Measurements from ENCODE around the gene SH3RF1.

SH3RF1 gene

DNA sequence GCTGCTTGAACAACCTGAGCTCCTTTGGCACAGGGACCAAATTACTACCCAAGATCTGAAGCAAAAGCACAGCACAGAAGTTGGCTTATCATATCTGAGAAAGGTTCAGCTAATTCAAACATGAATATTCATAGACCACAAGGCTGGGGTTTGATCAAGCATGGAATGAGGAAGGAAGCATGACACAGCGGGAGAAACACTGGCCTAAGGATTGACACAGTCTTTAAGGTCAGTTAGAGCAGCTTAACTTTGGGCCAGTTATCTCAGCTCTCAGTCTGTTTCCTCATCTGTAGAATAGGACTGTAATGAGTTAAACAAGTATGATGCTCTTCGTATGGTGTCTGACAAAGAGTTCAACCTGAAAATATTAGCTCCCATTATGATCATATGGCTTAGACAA, 172.2 kb downstream of the SH3RF1 start:
- no peak for DNase-seq

DNA sequence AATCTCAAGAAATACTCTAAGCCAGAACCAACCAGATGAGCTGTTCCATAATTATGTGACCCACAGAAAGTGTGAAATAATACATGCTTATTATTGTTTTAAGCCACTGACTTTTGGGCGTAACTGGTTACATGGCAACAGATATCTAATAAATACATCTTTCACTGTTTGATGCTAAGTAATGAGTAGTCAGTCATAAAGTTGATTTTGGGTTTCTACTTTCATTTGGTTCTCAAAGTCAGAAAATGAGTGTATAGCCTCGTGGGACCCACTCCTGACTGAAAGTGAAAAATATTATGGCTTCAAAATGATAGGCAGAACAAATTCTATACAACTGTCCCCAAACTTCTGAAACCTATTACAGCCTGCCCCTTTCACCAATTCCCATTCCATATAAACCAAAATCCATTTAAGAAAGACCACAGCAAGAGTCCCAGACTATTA, 172.7 kb downstream of the SH3RF1 start:
- no peak for DNase-seq

DNA sequence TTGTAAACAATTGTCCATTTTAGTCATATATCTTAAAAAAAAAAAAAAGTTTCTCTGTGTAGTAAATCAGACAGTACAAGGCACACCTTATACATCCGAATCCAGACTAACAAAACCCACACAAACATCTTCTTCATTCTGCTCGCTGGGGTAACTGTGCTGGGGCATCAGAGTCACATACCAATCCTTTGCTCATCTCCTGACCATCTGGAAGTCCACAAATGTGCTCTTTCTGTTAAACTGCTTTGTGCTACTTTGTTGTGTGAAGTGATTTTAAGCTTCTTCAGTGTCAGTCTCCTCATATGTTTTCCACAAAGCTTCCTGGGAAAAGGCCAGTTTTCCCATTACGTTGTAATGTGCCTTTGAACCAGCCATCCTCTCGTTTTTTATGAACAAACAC, 174.5 kb downstream of the SH3RF1 start:
- no peak for DNase-seq

DNA sequence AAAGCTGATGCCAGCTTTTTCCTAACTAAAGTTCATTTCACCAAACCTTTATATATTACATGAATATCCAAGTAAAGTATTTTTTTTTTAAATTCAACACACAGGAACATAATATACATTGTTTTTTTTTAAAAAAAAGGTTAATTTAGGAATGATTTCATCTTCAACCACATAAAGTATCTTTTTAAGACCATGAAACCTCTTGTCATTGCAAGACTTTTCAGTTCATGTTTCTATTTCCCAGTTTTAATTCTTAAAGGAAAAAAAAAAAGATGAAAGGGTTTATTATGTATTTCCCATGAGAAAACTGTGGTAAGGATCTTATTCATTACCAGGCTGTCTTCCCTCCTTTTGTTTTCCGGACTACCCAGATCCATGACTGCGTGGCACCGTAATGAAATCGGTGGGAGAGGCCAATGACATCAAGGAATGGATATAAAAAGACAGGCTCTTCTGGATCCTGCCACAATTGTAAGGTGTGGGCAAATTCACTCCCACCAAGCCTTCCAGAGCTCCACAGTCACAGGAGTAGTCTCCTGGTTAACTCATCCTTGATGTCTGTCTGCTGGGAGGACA, 176.0 kb downstream of the SH3RF1 start:
- DNase-seq = no peak

DNA sequence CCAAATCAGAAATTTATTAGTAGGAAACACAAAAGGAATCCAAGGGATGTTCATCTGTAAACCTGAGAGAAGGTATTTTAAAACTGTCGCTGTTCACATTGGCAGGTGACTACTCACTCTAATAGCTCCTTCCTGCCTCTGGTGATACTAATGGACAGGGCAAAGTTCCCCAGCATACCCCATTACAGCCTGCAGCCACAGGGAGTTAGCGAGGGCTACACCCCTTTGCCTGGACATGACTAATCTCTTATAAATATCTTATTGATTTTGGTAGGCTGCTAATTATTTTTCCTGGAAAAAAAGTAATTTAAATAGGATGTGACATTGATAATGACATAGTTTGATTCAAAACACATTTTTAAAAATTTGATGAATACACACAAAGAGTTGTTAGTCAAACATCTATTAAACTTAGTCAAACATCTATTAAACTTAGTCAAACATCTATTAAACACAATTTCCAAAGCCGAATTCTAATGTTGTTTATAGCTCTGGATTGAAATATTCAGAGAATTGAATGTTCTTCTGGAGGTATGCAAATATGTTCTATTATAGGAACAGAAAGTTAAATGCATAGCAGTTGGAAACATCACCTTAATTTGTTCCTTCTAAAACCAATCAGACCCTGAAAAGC, 177.8 kb downstream of the SH3RF1 start:
- no peak for DNase-seq

DNA sequence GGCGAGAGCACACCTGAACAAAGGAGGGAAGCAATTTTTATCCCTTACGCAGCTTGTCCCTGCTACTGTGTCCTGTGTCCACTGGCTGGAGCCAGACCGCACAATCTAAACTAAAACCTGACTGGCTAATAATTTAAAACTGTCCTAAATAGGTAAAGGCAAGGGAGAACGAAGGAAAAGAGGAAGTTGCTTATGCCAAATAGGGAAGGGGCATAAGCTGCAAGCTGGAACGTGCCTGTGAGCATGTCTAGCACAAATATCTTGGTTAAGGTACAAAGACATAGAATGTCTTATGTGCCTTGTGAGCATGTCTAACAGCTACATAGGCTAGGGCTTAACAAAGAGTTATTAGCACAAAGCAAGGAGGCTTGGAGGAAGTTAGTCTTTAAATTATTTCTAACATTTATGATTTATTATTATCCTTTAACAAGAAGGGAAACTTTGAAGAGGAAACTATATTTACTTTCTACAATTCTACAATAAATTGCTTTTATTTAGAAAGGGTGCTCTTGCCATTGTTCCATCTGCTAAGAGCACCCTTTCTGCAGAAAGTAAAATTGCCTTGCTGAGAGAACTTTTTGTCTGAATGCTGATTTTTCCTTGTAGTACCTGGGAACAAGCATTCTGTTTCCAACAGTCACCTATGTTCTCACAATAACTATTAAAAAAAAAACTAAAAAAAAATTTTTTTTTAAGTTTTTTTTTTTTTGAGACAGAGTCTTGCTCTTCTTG, 180.1 kb downstream of the SH3RF1 start:
- no peak for DNase-seq

DNA sequence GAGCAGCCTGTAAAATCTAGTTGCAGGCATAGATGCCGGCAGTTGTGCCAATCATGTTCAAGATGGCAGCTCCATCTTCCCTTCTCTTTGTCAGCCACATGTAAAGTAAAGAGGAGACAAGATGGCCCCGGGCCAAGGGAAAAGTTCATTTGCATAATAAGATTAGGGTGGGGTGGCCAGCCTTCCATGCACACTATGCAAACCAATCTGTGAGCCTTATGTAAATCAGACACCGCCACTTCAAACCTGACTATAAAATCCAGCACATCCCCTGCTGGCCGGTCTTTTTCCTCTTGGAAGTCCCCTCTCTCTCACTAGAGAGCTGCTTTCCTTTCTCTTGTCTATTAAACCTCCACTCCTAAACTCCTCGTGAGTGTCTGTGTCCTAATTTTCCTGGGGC, 181.8 kb downstream of the SH3RF1 start:
- no peak for DNase-seq

DNA sequence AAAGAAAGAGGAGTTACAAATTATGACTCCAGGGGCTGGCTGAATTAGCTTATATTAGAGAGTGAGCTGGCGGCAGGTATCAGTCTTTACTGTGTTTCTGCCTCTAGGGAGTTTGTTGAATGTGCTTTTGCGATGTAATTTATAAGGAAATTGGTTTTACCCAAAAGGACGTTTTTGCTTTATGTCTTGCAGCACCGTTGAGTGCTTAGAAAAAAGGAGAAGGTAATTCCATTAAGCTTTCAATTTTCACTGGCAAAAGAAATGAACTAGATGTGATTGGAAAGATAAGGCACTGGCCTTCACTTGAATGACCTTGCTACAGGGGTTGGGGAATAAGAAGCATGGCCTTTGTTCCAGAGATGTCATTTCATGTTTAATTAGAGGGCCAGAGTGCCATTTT, 185.8 kb downstream of the SH3RF1 start:
- DNase-seq = no peak

DNA sequence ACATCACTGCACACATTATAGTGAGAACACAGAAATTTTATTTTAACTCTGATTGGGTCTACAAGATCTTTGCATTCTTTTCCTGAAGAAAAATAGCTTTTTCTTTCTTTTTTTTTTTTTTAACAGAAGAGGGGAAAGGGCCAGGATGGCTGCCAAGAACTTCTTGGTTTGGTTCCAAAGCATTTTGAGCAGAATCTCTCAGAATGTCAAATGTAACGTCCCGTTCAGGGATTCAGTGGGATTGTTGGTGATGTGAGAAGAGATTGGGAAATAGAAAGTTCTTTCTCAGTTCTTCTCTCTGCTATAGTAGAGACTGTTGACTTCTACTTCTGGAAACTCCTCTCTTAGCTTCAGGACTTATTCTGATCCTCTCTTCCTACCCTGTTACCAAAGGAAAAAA, 189.8 kb downstream of the SH3RF1 start:
- no peak for DNase-seq

DNA sequence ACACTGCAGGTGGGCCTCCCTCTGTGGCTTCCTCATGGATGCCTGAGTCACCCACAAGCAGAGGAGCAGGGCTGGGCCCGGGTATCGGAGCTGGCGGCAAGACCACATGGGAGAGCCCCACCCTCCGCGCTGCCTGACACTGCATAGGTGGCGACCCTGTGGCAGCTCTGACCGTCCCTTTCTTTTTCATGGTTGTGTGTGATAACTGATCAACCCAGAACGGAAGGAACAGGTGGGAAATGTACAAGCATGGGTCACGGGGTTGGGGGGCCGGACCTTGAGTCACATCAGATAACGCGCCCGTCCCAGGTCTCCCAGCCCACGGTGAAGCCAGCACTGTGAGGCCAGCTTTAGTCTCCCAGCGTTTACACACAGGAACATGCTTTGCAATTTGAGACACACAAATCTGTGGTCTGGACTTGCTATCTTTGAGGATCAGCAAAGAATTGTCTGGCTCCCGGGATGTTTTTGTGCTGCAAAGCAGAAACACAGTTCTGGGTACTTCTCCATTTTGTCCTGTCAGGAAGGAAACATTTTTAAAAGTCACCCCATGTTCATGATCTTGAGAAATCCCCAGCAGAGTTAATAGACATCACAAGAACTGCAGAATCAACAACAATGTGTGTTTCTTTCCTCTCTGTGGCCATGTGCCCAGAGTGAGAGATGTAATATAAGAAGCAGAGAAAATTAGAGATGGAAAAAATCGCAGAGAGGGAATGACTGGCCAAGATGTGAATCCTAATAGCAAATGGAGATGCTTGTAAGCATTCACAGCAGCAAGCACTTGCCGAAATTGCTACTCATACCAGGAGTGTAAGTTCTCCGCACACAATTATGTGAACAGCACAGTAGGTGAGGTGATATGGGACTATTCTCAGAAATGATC, 190.6 kb downstream of the SH3RF1 start:
- DNase-seq = no peak

DNA sequence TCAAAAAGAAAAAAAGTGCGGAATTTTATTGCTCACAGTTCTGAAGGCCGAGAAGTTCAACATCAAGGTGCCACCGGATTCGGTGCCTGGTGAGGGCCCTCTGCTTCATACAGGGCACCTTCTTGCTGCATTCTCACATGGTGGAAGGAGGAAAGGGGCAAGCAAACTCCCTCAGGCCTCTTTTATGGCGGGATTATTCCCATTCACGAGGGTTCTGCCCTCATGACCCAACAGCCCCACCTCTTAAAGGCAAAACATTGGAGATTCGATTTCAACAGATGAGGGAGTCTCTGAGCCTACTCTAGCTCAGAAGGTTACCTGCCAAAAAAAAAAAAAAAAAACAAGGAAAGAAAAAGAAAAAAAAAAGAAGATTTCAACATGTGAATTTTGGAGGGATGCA, 196.6 kb downstream of the SH3RF1 start:
- no peak for DNase-seq

DNA sequence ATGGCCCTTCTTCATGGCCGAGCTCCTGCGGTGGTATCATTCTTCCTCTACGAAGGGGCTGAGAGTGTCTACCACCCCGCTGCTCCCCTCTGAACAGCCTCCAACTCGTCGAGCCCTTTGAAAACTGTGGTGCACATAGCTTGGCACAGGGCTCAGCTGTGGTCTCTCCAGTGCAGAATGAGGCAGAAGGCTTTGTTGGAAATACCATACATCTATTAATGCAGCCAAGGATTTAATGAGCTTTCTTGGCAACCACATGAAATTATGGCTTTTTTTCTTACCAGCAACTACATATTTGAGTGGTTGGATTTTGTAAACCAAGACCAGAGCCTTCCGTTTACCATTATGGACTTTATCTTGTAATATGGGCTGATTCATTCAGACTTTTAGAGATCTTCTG, 199.0 kb downstream of the SH3RF1 start:
- no peak for DNase-seq

DNA sequence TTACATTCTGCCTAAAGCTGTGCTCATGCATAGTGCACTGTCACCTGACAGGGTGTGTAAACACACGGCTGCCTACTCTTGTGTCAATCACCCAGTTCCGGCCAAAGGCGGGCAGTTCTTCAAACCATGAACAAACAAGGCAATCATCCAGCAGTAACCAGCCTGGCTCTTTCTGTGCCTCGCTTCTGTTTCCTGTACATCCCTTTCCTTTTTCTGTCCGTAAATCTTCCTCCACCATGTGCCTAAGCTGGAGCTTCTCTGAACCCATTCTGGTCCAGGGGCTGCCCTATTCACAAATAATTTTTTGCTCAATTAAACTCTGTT, 199.9 kb downstream of the SH3RF1 start:
- no peak for DNase-seq

DNA sequence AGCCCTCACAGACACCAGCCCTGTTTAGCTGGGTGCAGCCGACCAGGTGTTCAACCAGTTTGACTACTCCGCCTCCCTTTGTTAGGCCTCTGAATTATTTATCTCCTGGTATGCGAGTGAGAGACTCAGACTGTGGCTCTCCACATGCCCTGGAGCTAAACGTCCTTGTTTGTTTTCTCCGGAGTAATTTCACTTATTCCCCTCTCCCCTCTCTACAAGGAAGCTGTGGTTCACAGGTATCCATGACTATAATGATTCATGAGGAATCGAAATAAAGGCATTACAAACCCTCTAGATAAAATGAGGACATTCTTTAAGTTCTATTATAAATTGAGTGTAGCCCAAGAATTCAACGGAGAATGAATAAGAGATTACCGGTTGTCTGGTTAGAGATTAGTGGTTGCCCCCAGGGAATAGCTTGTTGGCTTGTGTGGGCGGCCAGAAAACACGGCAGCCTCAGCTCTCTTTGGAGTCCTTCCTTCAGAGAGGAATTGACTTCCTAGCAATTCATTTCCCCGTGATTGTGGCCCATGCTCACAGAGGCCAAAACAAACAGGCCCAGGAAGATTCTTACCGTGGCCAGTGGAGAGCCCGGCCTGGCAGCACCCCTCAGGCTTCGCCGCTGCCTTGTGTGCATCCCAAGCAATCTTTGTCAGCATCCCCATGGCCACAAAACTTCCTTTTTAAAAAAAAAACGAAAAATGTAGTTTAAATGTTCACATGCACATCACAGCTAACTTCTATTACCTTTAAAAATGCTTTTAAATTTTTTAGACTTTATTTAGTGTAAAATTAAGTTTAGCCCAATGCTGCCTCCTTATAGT, 200.5 kb downstream of the SH3RF1 start:
- no peak for DNase-seq

DNA sequence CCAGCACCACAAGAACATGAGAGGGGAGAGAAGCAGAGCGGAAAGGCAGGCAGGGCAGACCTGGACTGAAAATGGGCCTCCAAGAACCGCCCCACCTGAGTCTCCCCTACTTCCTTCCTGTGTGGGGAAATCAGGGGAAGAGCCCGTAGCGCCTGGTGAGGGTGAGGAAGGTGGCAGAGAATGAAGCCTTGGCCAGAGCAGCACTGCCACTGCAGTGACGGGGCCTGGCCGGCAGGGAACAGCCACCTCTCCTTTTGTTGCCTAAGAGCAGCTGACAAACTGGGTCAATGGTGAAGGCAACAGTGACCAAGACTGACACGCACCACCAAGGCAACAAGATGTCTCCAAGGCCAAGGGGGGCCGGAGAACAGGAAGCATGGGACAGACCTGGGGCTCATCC, 202.3 kb downstream of the SH3RF1 start:
- no peak for DNase-seq

DNA sequence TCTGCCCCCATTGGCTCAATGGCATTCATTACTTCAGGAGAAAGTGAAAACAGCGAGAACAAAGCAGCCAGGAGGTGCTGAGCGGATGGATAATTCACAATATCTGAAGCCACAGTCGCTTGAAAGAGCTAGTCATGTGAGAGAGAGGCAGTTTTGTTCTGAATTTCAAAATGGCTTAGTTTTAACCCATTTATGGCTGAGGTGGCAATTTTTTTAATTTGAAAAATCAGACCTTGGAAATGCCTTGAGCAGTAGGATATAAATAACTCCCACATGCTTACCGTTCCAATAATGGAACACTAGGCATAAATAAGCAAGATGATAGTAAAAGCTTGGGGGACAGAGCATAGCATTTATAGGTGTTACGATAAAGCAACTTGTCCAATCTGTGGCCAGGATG, 203.8 kb downstream of the SH3RF1 start:
- DNase-seq = no peak

DNA sequence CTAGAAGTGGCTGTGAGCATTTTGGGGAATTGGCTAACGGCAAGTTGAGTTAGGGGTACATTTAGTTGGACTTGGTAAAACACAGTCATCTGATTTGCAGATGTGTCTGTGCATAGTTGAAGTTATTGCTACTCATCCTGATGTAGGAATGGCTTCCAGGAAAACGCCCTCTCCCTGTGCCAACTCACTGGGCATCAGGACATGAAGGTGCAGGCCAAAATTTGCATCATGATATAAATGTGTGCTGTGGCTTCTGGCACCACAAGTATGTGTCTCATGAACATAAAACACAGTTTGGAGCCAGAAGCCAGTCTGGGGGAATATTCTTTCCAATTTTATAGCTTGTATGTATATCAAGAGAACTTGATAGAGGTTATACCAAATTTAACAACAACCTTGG, 206.5 kb downstream of the SH3RF1 start:
- DNase-seq = no peak

DNA sequence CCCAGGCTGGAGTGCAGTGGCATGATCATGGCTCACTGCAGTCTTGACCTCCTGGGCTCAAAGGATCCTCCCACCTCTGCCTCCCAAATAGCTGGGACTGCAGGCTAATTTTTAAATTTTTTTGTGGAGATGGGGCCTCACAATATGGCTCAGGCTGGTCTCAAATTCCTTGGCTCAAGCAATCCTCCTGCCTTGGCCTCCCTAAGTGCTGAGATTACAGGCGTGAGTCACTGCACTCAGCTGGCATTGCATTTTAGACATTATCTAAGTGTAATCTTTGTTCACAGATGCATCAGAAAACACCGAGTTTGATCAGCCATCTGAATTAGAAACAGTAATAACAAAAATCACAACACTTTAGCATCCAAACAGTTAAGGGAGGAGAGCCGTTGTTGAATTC, 207.3 kb downstream of the SH3RF1 start:
- no peak for DNase-seq

DNA sequence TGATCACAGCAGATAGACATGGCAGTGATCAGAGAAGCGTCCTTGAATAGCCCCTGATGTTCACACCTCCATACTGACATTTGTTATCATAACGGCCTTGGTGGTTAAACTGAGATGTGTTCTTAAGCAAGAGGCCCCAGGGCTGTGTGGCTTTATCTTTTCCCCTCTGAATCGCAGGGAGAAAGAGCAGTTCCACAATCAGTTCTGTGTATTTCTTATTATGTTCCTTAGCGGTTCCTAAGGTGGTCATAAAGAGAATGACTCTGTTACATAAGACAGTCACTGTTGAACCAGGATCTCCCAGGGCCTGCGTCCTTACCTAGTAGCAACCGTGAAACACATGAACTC, 207.9 kb downstream of the SH3RF1 start:
- no peak for DNase-seq

DNA sequence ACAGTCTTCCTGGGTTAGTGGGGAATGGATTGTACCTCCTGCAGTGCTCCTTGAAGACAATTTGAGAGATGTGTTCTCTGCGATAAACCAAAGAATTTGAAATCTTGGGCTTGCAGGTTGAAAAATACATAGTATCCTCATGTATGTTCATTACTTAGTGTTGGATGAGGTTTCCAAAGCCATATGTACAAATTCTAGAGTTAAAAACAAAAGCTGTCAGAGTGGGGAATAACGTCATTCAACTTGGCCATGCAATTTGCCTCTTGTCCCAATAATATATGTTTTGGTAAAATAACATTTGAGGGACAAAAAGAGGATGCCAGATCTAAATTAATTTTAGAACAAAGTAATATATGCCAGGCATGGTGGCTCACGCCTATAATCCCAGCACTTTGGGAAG, 209.4 kb downstream of the SH3RF1 start:
- DNase-seq = no peak

DNA sequence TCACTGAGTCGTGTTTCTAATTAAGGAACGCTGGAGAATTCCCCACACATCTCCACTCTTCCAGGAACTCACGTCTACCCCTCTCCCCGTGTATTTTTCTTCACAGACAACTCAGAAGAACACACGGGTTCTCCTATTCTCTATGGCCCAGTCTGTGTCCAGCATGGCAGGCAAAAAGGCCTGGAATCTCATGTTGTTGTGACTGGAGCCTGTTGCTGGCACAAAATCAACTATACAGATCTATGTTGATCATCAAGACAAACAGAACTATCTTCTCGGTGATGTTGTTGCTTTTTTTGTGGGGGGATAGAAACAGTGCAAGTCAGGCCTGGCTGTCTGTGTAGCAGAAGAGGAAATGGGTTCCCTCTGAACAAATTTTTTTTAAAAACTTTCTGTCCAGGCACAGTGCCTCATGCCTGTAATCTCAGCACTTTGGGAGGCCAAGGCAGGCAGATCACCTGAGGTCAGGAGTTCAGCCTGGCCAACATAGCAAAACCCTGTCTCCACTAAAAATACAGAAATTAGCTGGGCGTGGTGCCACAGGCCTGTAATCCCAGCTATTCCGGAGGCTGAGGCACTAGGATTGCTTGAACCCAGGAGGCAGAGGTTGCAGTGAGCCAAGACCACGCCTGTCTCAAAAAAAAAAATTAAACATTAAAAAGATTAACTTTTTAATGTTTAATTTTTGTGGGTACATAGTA, 210.2 kb downstream of the SH3RF1 start:
- no peak for DNase-seq

All from activated CD4-positive, alpha-beta T cell treated with anti-CD3 and anti-CD28 coated beads for 1 hour (primary cell).